IMR-90 (cell line): ENCODE measurements around the gene TMEM131L. TPM values are rescaled to one million over a fixed set of nuclear protein-coding genes. Genes with fewer than 3 reads are reported as not detected.

Source experiments
- ATAC-seq: fragments of 200-7000 bp; cut with Tn5 transposase; 2 replicates; pipeline ENCODE4 v1.9.1; 2020; ENCODE audit warnings: low read depth, mild to moderate bottlenecking, moderate library complexity
- BruUV-seq: library from RNA; stranded (reverse); fragments of 400-500 nt; replicated peaks from 2 replicates; lab custom pipeline; 2021; lab: Mats Ljungman, UMichigan
- CTCF ChIA-PET: fragments of 300-600 bp; formaldehyde crosslinking; extraction: SDS; loops from one replicate; lab custom pipeline; 2021; ENCODE audit warnings: antibody characterized with exemption; lab: Yijun Ruan, JAX
- POLR2A ChIA-PET: fragments of 300-600 bp; sonication (Branson Sonifier 250); formaldehyde crosslinking; loops from one replicate; lab custom pipeline; 2022; ENCODE audit warnings: antibody characterized with exemption; ENCODE audit not compliant: unreplicated experiment; lab: Charles Lee
- DNase-seq: peaks from one replicate; pipeline ENCODE4 v3.0.0; 2013
- H2AFZ ChIP-seq: replicated peaks from 2 replicates; pipeline ENCODE3; 2013; ENCODE audit warnings: low read length, mild to moderate bottlenecking; ENCODE audit not compliant: poor library complexity
- H2AK5ac ChIP-seq: 2 replicates; pipeline ENCODE4 v1.6.1; 2013; ENCODE audit warnings: low read depth, low read length, inconsistent platforms
- H2AK9ac ChIP-seq: replicated peaks from 2 replicates; pipeline ENCODE3; 2013; ENCODE audit warnings: mild to moderate bottlenecking, low read depth, low read length, moderate library complexity; ENCODE audit not compliant: poor library complexity
- H2BK120ac ChIP-seq: 2 replicates; pipeline ENCODE4 v1.6.1; 2013; ENCODE audit warnings: low read depth, low read length, inconsistent platforms
- H2BK15ac ChIP-seq: 3 replicates; pipeline ENCODE4 v1.6.1; 2013; ENCODE audit warnings: low read depth, low read length, inconsistent platforms
- H2BK20ac ChIP-seq: 2 replicates; pipeline ENCODE4 v1.6.1; 2013; ENCODE audit warnings: low read depth, mild to moderate bottlenecking, inconsistent platforms, low read length, moderate library complexity
- H2BK5ac ChIP-seq: 2 replicates; pipeline ENCODE4 v1.6.1; 2013; ENCODE audit warnings: mild to moderate bottlenecking, low read depth, low read length, inconsistent platforms; ENCODE audit not compliant: poor library complexity, severe bottlenecking
- H3K14ac ChIP-seq: replicated peaks from 2 replicates; pipeline ENCODE4 v1.6.1; 2013; ENCODE audit warnings: low read depth, low read length, inconsistent platforms
- H3K18ac ChIP-seq: 2 replicates; pipeline ENCODE4 v1.6.1; 2013; ENCODE audit warnings: low read depth, low read length, control low read depth
- H3K23ac ChIP-seq: 2 replicates; pipeline ENCODE4 v1.6.1; 2013; ENCODE audit warnings: low read depth, low read length, inconsistent platforms
- H3K27ac ChIP-seq: 2 replicates; pipeline ENCODE4 v1.5.1; 2013; ENCODE audit warnings: mild to moderate bottlenecking, control low read depth, low read length; ENCODE audit not compliant: insufficient read depth
- H3K27me3 ChIP-seq: 2 replicates; pipeline ENCODE4 v1.6.1; 2013; ENCODE audit warnings: low read length; ENCODE audit not compliant: control insufficient read depth, insufficient read depth
- H3K36me3 ChIP-seq: 2 replicates; pipeline ENCODE4 v1.6.1; 2013; ENCODE audit warnings: low read length, mixed read lengths; ENCODE audit not compliant: control insufficient read depth, insufficient read depth
- H3K4ac ChIP-seq: 2 replicates; pipeline ENCODE4 v1.6.1; 2013; ENCODE audit warnings: low read depth, low read length, inconsistent platforms
- H3K4me1 ChIP-seq: 2 replicates; pipeline ENCODE4 v1.6.1; 2013; ENCODE audit warnings: low read length, mixed read lengths; ENCODE audit not compliant: control insufficient read depth, insufficient read depth
- H3K4me2 ChIP-seq: 2 replicates; pipeline ENCODE4 v1.6.1; 2013; ENCODE audit warnings: low read depth, mild to moderate bottlenecking, control low read depth, low read length, moderate library complexity
- H3K4me3 ChIP-seq: 2 replicates; pipeline ENCODE4 v1.5.1; 2013; ENCODE audit warnings: low read depth, mild to moderate bottlenecking, control low read depth, low read length, moderate library complexity; ENCODE audit not compliant: insufficient read depth
- H3K56ac ChIP-seq: 2 replicates; pipeline ENCODE4 v1.6.1; 2013; ENCODE audit warnings: low read length, inconsistent platforms; ENCODE audit not compliant: insufficient read depth; ENCODE audit errors: extremely low read depth
- H3K79me1 ChIP-seq, 2 experiments: 2 replicates each; pipeline ENCODE4 v1.6.1; 2013; ENCODE audit warnings: low read length in 2 of 2, inconsistent platforms in 1 of 2, low read depth in 1 of 2
- H3K9ac ChIP-seq: 2 replicates; pipeline ENCODE4 v1.6.1; 2013; ENCODE audit warnings: low read depth, low read length, control low read depth
- H3K9me1 ChIP-seq: 2 replicates; pipeline ENCODE4 v1.6.1; 2013; ENCODE audit warnings: low read length, inconsistent platforms; ENCODE audit not compliant: insufficient read depth
- H3K9me3 ChIP-seq: 2 replicates; pipeline ENCODE4 v1.6.1; 2013; ENCODE audit warnings: low read length; ENCODE audit not compliant: control insufficient read depth, insufficient read depth
- H4K20me1 ChIP-seq: 2 replicates; pipeline ENCODE4 v1.6.1; 2013; ENCODE audit warnings: low read length, inconsistent platforms; ENCODE audit not compliant: insufficient read depth
- H4K5ac ChIP-seq: 2 replicates; pipeline ENCODE4 v1.6.1; 2013; ENCODE audit warnings: mild to moderate bottlenecking, low read depth, low read length, control low read depth
- H4K8ac ChIP-seq, 2 experiments: 2 replicates each; pipeline ENCODE4 v1.6.1; 2013; ENCODE audit warnings: low read depth in 2 of 2, low read length in 2 of 2, control low read depth in 1 of 2, inconsistent platforms in 1 of 2
- H4K91ac ChIP-seq: 2 replicates; pipeline ENCODE4 v1.6.1; 2013; ENCODE audit warnings: low read depth, low read length, inconsistent platforms; ENCODE audit not compliant: insufficient read depth
- CEBPB ChIP-seq: IDR thresholded peaks from 2 replicates; pipeline ENCODE4 v1.6.1; 2012; ENCODE audit warnings: low read depth, low read length, improper control_type of control experiment
- CHD1 ChIP-seq: IDR thresholded peaks from 2 replicates; pipeline ENCODE4 v1.6.1; 2012; ENCODE audit warnings: low read depth, low read length, improper control_type of control experiment
- CTCF ChIP-seq: conservative IDR thresholded peaks from 2 replicates; pipeline ENCODE4 v1.5.1; 2012; ENCODE audit warnings: mild to moderate bottlenecking, low read depth, low read length, improper control_type of control experiment
- ELK1 ChIP-seq: fragments of 150-350 bp; IDR thresholded peaks from 2 replicates; pipeline ENCODE4 v1.6.1; 2016; ENCODE audit warnings: low read depth, mild to moderate bottlenecking, low read length, moderate library complexity, borderline replicate concordance
- FOS ChIP-seq: fragments of 150-350 bp; IDR thresholded peaks from 2 replicates; pipeline ENCODE4 v1.6.1; 2016; ENCODE audit warnings: low read depth, low read length
- MAZ ChIP-seq: IDR thresholded peaks from 2 replicates; pipeline ENCODE4 v1.6.1; 2012; ENCODE audit warnings: low read depth, mild to moderate bottlenecking, low read length, improper control_type of control experiment, moderate library complexity, borderline replicate concordance
- MXI1 ChIP-seq: IDR thresholded peaks from 2 replicates; pipeline ENCODE4 v1.6.1; 2012; ENCODE audit warnings: low read depth, mild to moderate bottlenecking, low read length, moderate library complexity, borderline replicate concordance
- NFE2L2 ChIP-seq: fragments of 150-350 bp; IDR thresholded peaks from 2 replicates; pipeline ENCODE4 v1.6.1; 2016; ENCODE audit warnings: low read depth, mild to moderate bottlenecking, low read length
- RAD21 ChIP-seq: IDR thresholded peaks from 2 replicates; pipeline ENCODE4 v1.6.1; 2012; ENCODE audit warnings: low read length, improper control_type of control experiment
- RCOR1 ChIP-seq: IDR thresholded peaks from 2 replicates; pipeline ENCODE4 v1.6.1; 2012; ENCODE audit warnings: mild to moderate bottlenecking, low read length, improper control_type of control experiment; ENCODE audit not compliant: insufficient replicate concordance
- RFX5 ChIP-seq: IDR thresholded peaks from 2 replicates; pipeline ENCODE4 v1.8.0; 2012; ENCODE audit warnings: low read depth, mild to moderate bottlenecking, low read length, moderate library complexity
- USF2 ChIP-seq: fragments of 150-350 bp; IDR thresholded peaks from 2 replicates; pipeline ENCODE4 v1.6.1; 2017; ENCODE audit warnings: mild to moderate bottlenecking, antibody characterized with exemption, low read length, low read depth
- WGBS, 2 experiments: methylation state at CpG; one replicate each; pipeline versions ENCODE4 v1.1.5 to v1.1.7; 2013; ENCODE audit warnings: missing lambda C conversion rate in 2 of 2; ENCODE audit not compliant: insufficient read length in 1 of 2; ENCODE audit errors: extremely low coverage in 2 of 2; 5-methylcytosine and 5-hydroxymethylcytosine counted together
- dilution Hi-C: fragments of 300-500 bp; cut with HindIII; formaldehyde crosslinking; loops from one replicate; pipeline ENCODE4 v1.14.3; 2018; ENCODE audit warnings: low sequenced_read_pairs; ENCODE audit not compliant: unreplicated experiment
- in situ Hi-C: fragments of 300-500 bp; cut with MboI; formaldehyde crosslinking; loops from 3 replicates; pipeline ENCODE4 v1.14.3; 2019; ENCODE audit warnings: low sequenced_read_pairs, inconsistent platforms, mixed read lengths
- intact Hi-C: fragments of 100-400 bp; cut with micrococcal nuclease; formaldehyde crosslinking; loops from 2 replicates; pipeline ENCODE4 v1.10.0; 2022
- polyA plus RNA-seq, 3 experiments: library from polyadenylated mRNA; depleted of rRNA; stranded (reverse); fragments of >200 nt; gene quantifications; 2 replicates each; pipeline ENCODE4 v1.2.3, GENCODE V29; 2012; ENCODE audit warnings: low replicate concordance in 1 of 3
- total RNA-seq: library from RNA; depleted of rRNA; stranded (reverse); fragments of >200 nt; gene quantifications from 2 replicates; pipeline ENCODE4 v1.2.3, GENCODE V29; 2012

Gene TMEM131L
- total and polyA plus RNA-seq, 2 of the 4 experiments (the other 2 are of a cell fraction) = 8.4 to 23.8 TPM

GRCh38 chr4:153655002-153655541 is 188.9 kb downstream of the TMEM131L start:
- H3K9me3 ChIP-seq = no peaks in the 10 kb centered on the region
- no peak overlapping the region for H3K23ac ChIP-seq
- no peak overlapping the region for H3K4me2 ChIP-seq
- in situ Hi-C loops = no loop called here
- peaks cover 4% of the 10 kb centered on the region; the same call in 1 of the 2 replicates for H3K9me1 ChIP-seq
- peaks cover 12% of the 10 kb centered on the region for H3K27me3 ChIP-seq
- no TSS peak for BruUV-seq
- no peaks in the 10 kb centered on the region for H3K36me3 ChIP-seq
- no peak overlapping the region for H2AK5ac ChIP-seq
- intact Hi-C loops = no loop called here
- H4K8ac ChIP-seq = no peak overlapping the region
- H3K14ac ChIP-seq = no peak overlapping the region
- H3K4me3 ChIP-seq = no peak overlapping the region
- no peaks in the 10 kb centered on the region for H4K20me1 ChIP-seq
- no peak overlapping the region for H2BK15ac ChIP-seq
- POLR2A ChIA-PET = no interaction called here
- DNase-seq (no peak), ATAC-seq (no peak)
- no peak overlapping the region for H3K4ac ChIP-seq
- dilution Hi-C loops = no loop called here
- H3K27ac ChIP-seq = no peak overlapping the region
- no peak overlapping the region for H3K9ac ChIP-seq
- no peak overlapping the region for H2BK5ac ChIP-seq
- H2AK9ac ChIP-seq = no peak overlapping the region
- H3K56ac ChIP-seq = no peak overlapping the region
- TF ChIP-seq CEBPB (no peak), MAZ (no peak), CTCF (no peak), FOS (no peak), USF2 (no peak), MXI1 (no peak), CHD1 (no peak), ELK1 (no peak), RFX5 (no peak), RAD21 (no peak), NFE2L2 (no peak), RCOR1 (no peak)
- H3K18ac ChIP-seq = no peak overlapping the region
- CTCF ChIA-PET = no interaction called here
- no peak overlapping the region for H2BK20ac ChIP-seq
- 100% methylated on average over 1 of the region's 4 CpGs; no CpG with 5 or more reads in 1 of the 2 experiments for WGBS, 2 experiments
- H2BK120ac ChIP-seq = no peak overlapping the region
- H4K91ac ChIP-seq = no peak overlapping the region
- no peak overlapping the region for H4K5ac ChIP-seq
- H3K4me1 ChIP-seq = no peaks in the 10 kb centered on the region
- H3K79me1 ChIP-seq = no peaks in the 10 kb centered on the region
- H2AFZ ChIP-seq = no peak overlapping the region
